Activated naive CD8-positive, alpha-beta T cell (primary cell): Measurements from ENCODE around the gene RPRD1B.

Experiments
- H3K27ac Mint-ChIP-seq: one replicate; pipeline ENCODE4 v1.8.0; 2021; ENCODE audit warnings: mixed read lengths
- H3K27me3 Mint-ChIP-seq: one replicate; pipeline ENCODE4 v1.8.0; 2021; ENCODE audit warnings: mixed read lengths
- H3K36me3 Mint-ChIP-seq: one replicate; pipeline ENCODE4 v1.8.0; 2021; ENCODE audit warnings: mixed read lengths
- H3K4me1 Mint-ChIP-seq: one replicate; pipeline ENCODE4 v1.8.0; 2021; ENCODE audit warnings: low read depth, mixed read lengths
- H3K4me3 Mint-ChIP-seq: one replicate; pipeline ENCODE4 v1.8.0; 2021; ENCODE audit warnings: mild to moderate bottlenecking, mixed read lengths
- H3K9me3 Mint-ChIP-seq: one replicate; pipeline ENCODE4 v1.8.0; 2021; ENCODE audit warnings: low read depth, mixed read lengths

The RPRD1B gene

GRCh38 chr20:38132156-38132909 lies 98.8 kb downstream of the RPRD1B start:
- H3K4me1 Mint-ChIP-seq, result peaks cover 6% of the 10 kb centered on the region

GRCh38 chr20:38132910-38133501 lies 99.5 kb downstream of the RPRD1B start:
- Mint-ChIP-seq H3K4me1 (peaks cover 6% of the 10 kb centered on the region), H3K27ac (no peak overlapping the region), H3K27me3 (no peaks in the 10 kb centered on the region), H3K9me3 (no peaks in the 10 kb centered on the region), H3K4me3 (no peak overlapping the region), H3K36me3 (no peaks in the 10 kb centered on the region)

More at GRCh38 chr20:38132156-38132909, 98.8 kb downstream of the RPRD1B start:
- Mint-ChIP-seq H3K9me3 (no peaks in the 10 kb centered on the region), H3K27me3 (no peaks in the 10 kb centered on the region), H3K36me3 (no peaks in the 10 kb centered on the region), H3K27ac (no peak overlapping the region), H3K4me3 (no peak overlapping the region)

- Mint-ChIP-seq H3K9me3 (no peaks in the 10 kb centered on the region), H3K36me3 (no peaks in the 10 kb centered on the region), H3K27ac (no peak overlapping the region), H3K4me3 (no peak overlapping the region), H3K27me3 (no peaks in the 10 kb centered on the region), H3K4me1 (peaks cover 6% of the 10 kb centered on the region)
Measured at GRCh38 chr20:38133680-38134426, 100.3 kb downstream of the RPRD1B start.

- Mint-ChIP-seq H3K36me3 (no peaks in the 10 kb centered on the region), H3K27me3 (no peaks in the 10 kb centered on the region), H3K9me3 (no peaks in the 10 kb centered on the region), H3K27ac (no peak overlapping the region), H3K4me1 (peaks cover 6% of the 10 kb centered on the region), H3K4me3 (no peak overlapping the region)
Measured at GRCh38 chr20:38134427-38135270, 101.1 kb downstream of the RPRD1B start.

DNA sequence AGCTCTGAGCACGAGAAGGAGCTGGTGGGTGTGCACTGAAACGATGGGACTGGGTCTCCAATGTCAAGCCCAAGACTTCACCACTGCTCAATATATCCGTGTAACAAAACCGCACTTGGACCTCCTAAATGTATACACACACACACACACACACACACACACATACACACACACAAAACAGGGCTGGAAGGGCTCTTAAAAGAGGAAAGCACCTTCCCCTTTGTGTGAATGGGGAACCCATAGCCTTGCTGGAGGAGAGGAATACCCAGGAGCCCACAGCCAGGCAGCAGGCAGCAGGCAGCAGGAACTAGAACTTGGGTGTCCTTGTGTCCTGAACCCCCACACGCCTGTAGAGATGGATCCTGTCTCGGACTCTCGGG lies 101.7 kb downstream of the RPRD1B start:
- no peak overlapping the region for H3K4me3 Mint-ChIP-seq
- H3K36me3 Mint-ChIP-seq, result no peaks in the 10 kb centered on the region
- no peak overlapping the region for H3K27ac Mint-ChIP-seq
- peaks cover 6% of the 10 kb centered on the region for H3K4me1 Mint-ChIP-seq
- no peaks in the 10 kb centered on the region for H3K9me3 Mint-ChIP-seq
- no peaks in the 10 kb centered on the region for H3K27me3 Mint-ChIP-seq

DNA sequence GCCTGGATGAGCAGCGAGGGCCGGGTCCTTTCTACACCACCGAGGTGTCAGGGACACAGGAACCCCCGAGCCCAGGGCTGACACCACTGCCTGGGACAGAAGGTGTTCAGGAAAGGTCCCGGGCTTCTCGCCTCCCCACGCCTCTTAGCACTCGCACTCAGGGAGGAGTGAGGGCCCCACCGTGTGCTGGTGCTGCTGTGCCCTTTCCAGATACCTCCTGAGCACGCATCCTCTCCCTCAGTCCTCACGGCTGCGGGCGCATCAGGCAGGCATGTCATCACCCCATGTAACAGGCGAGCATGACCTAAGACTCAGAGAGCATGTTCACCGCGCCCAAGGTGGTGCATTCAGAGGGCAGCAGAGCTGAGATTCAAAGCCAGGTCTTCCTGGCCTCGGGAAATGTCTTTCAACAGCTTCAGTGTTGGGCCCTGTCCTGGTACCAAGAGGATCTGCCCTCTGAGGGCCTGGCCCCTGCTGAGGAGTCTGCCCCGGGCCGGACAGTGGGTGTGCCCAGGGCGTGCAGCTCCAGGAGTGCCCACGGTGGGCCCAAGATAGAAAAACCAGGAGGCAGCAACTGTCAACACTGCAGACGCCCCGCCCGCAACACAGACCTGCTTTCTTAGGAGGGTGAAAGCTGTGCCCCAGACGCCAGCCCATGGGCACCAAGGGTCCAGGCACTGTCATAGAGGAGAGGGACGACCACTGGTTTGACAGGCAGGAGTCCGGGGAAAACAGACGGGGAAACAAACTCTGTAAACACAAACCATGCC lies 102.3 kb downstream of the RPRD1B start:
- H3K27me3 Mint-ChIP-seq, result no peaks in the 10 kb centered on the region
- H3K4me1 Mint-ChIP-seq, result peaks cover 6% of the 10 kb centered on the region
- no peaks in the 10 kb centered on the region for H3K9me3 Mint-ChIP-seq
- H3K4me3 Mint-ChIP-seq, result no peak overlapping the region
- no peaks in the 10 kb centered on the region for H3K36me3 Mint-ChIP-seq
- no peak overlapping the region for H3K27ac Mint-ChIP-seq

- Mint-ChIP-seq H3K4me1 (peaks cover 6% of the 10 kb centered on the region), H3K27me3 (no peaks in the 10 kb centered on the region), H3K27ac (no peak overlapping the region), H3K36me3 (no peaks in the 10 kb centered on the region), H3K9me3 (no peaks in the 10 kb centered on the region), H3K4me3 (no peak overlapping the region)
Measured at GRCh38 chr20:38136421-38137245, 103.1 kb downstream of the RPRD1B start.

GRCh38 chr20:38137441-38138037 lies 104.0 kb downstream of the RPRD1B start:
- H3K9me3 Mint-ChIP-seq, result no peaks in the 10 kb centered on the region
- no peaks in the 10 kb centered on the region for H3K36me3 Mint-ChIP-seq
- H3K4me1 Mint-ChIP-seq, result peaks cover 6% of the 10 kb centered on the region
- no peak overlapping the region for H3K27ac Mint-ChIP-seq
- no peaks in the 10 kb centered on the region for H3K27me3 Mint-ChIP-seq
- no peak overlapping the region for H3K4me3 Mint-ChIP-seq

- Mint-ChIP-seq H3K4me1 (peaks cover 6% of the 10 kb centered on the region), H3K27ac (no peak overlapping the region), H3K4me3 (no peak overlapping the region), H3K9me3 (no peaks in the 10 kb centered on the region), H3K27me3 (peaks cover 1% of the 10 kb centered on the region), H3K36me3 (no peaks in the 10 kb centered on the region)
Measured at GRCh38 chr20:38138086-38138778, 104.7 kb downstream of the RPRD1B start.

GRCh38 chr20:38139156-38139912 lies 105.8 kb downstream of the RPRD1B start:
- peaks cover 1% of the 10 kb centered on the region for H3K27me3 Mint-ChIP-seq
- H3K4me1 Mint-ChIP-seq, result peaks cover 4% of the 10 kb centered on the region
- H3K9me3 Mint-ChIP-seq, result no peaks in the 10 kb centered on the region
- H3K27ac Mint-ChIP-seq, result no peak overlapping the region
- no peaks in the 10 kb centered on the region for H3K36me3 Mint-ChIP-seq
- no peak overlapping the region for H3K4me3 Mint-ChIP-seq

DNA sequence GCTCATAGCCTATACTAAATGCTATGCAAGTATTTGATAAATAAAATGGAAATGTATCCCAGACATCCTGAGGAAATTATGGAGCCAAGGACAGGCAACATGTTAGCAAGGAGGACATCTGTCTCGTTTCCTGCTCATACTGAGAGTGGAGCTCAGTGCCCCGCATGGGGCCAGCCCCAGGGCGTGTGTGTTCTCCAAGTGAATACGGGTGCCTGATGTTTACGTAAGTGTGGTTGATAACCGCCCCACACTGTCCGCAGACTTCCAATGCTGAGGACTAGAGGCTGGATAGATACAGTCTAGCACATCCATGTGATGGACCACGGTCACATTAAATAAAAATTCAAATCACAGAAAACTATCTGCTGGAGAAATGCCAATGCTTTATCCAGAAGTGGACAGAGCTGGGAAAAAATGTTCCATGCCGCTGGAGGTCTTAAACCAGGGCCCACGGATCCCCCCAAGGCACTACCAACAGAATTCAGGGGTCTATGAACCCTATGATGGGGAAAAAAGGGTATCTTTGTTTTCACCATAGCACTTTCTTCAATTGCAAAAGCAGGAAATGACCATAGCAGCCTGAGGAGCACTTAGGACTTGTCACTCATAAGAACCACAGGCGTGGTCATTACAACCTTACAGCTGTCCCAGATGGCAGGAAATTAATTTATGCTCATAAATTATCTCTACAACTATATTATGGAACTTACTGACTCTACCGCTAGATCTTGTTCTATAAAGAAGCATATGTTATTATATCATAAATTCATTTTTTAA lies 106.6 kb downstream of the RPRD1B start:
- H3K27me3 Mint-ChIP-seq, result peaks cover 1% of the 10 kb centered on the region
- H3K36me3 Mint-ChIP-seq, result no peaks in the 10 kb centered on the region

More for the DNA sequence above, 106.6 kb downstream of the RPRD1B start:
- no peak overlapping the region for H3K4me3 Mint-ChIP-seq
- H3K9me3 Mint-ChIP-seq, result no peaks in the 10 kb centered on the region
- H3K4me1 Mint-ChIP-seq, result no peaks in the 10 kb centered on the region
- no peak overlapping the region for H3K27ac Mint-ChIP-seq
